GM06990 (cell line): Measurements from ENCODE around the gene CCNY.
"Not testable (repeated sequence)": the region's sequence is repeated elsewhere in the genome, so short reads cannot be mapped to it uniquely, and the experiment has no call there.

Experiments
- DNase-seq: peaks from one replicate; pipeline ENCODE4 v3.0.0-alpha.2; 2011; ENCODE audit not compliant: insufficient read length; ENCODE audit errors: extremely low read depth
- H3K27me3 ChIP-seq: replicated peaks from 2 replicates; pipeline ENCODE4 v1.6.0; 2011; ENCODE audit warnings: low read length; ENCODE audit not compliant: control insufficient read depth, insufficient read depth
- H3K36me3 ChIP-seq: 2 replicates; pipeline ENCODE4 v1.5.1; 2011; ENCODE audit warnings: low read length; ENCODE audit not compliant: control insufficient read depth, insufficient read depth
- H3K4me3 ChIP-seq: replicated peaks from 2 replicates; pipeline ENCODE4 v1.5.1; 2011; ENCODE audit warnings: low read depth, mild to moderate bottlenecking, control low read depth, low read length
- TF ChIP-seq, protein P1 (sequence below): IDR thresholded peaks from 2 replicates; pipeline ENCODE4 v1.5.1; 2011; ENCODE audit warnings: low read length, control low read depth, mild to moderate bottlenecking, inconsistent platforms; ENCODE audit not compliant: insufficient read depth, poor library complexity, severe bottlenecking

CCNY gene

DNA sequence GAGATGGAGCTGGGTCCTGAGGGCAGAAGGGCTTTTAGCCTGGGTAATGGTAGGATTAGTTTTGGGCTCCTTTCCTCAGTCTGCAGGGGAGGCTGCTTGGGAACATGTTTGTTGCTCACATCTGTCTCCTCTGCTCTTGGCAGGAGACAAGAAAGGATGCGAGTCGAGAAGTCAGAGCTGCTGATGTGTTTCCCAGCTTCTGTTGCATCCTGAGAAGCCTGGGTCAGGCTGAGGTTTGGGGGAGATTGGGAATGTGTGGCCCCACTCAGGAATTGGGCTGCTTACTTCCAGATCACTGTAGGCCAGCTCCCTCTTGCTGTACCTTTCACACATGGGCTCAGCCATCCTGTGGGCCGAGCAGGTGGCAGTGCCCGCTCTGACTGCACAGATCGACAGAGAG is 79.2 kb downstream of the CCNY start:
- Histone ChIP-seq H3K27me3 (no peaks in the 10 kb centered on the region), H3K36me3 (no peaks in the 10 kb centered on the region), H3K4me3 (no peak overlapping the region)
- no peak for DNase-seq
- TF ChIP-seq, protein P1, sequence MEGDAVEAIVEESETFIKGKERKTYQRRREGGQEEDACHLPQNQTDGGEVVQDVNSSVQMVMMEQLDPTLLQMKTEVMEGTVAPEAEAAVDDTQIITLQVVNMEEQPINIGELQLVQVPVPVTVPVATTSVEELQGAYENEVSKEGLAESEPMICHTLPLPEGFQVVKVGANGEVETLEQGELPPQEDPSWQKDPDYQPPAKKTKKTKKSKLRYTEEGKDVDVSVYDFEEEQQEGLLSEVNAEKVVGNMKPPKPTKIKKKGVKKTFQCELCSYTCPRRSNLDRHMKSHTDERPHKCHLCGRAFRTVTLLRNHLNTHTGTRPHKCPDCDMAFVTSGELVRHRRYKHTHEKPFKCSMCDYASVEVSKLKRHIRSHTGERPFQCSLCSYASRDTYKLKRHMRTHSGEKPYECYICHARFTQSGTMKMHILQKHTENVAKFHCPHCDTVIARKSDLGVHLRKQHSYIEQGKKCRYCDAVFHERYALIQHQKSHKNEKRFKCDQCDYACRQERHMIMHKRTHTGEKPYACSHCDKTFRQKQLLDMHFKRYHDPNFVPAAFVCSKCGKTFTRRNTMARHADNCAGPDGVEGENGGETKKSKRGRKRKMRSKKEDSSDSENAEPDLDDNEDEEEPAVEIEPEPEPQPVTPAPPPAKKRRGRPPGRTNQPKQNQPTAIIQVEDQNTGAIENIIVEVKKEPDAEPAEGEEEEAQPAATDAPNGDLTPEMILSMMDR: no peak

DNA sequence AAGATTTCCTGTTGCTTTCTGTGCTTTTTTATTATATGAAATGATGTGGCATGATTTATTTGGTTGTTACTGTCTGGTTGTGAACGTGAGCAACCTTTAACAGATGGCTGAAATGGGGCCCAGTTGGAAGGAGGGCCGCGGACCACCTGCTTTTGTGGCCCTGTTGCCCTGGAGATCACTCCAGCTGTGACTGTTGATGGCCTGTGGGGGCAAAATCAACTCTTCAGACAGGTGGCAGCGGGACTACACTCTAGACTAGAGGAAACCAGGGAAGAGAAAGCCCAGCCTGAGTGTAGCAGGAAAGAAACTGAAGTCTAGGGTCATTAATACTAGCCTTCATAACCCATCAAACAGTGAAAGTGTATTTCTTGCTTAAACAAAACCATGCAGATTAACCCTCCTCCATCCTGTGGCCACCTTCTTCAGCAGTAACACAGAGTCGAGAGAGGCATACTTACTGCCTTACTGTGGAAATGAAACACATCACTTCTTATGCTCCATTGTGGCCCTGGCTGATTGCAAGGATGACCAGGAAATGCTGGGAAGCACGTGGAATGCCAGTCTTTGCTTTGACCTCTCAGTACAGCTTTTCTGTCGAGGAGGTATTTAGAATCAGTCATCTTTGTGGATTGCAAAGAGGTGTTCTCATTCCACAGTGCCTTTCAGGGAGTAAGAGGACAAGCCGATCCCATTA is 80.5 kb downstream of the CCNY start:
- TF ChIP-seq, protein P1: no peak
- H3K36me3 ChIP-seq: no peaks in the 10 kb centered on the region
- no peak for DNase-seq
- no peak overlapping the region for H3K4me3 ChIP-seq
- H3K27me3 ChIP-seq: no peaks in the 10 kb centered on the region

DNA sequence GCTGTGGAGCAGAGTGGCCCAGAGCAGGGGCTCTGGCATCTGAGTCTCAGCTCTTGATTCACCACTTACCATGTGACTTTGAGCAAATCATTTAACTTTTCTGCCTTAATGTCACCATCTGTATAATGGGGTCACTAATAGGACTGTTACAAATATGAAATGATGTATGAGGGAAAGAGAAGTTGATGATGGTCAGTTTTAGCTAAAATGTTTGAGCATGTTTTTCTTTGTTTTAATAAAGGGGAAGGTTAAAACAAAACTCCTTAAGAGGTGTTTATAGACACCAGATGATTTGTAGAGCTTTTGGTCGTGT is 81.0 kb downstream of the CCNY start:
- no peak for DNase-seq
- Histone ChIP-seq H3K27me3 (no peaks in the 10 kb centered on the region), H3K36me3 (no peaks in the 10 kb centered on the region), H3K4me3 (no peak overlapping the region)
- TF ChIP-seq, protein P1: no peak

DNA sequence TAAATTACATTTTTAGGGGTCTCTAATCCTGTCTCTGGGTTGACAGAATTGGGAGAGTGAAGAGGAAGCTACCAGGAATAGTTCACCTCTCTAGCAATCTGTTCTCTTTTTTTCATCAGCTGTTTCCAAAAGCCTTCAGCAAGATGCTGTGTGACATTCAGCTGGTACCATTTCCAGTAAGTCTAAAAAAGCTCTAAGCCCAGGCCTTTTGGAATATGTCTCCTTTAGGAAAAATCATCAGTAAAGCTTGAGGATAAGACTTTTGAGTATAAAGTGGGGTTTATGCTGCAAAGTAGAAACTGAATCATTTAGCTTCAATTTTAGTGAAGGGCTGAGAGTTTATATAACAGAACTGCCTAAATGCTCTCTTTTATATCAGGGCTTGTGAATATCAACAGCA is 81.5 kb downstream of the CCNY start:
- DNase-seq: no peak
- TF ChIP-seq, protein P1: no peak
- Histone ChIP-seq H3K27me3 (no peaks in the 10 kb centered on the region), H3K4me3 (no peak overlapping the region), H3K36me3 (no peaks in the 10 kb centered on the region)

DNA sequence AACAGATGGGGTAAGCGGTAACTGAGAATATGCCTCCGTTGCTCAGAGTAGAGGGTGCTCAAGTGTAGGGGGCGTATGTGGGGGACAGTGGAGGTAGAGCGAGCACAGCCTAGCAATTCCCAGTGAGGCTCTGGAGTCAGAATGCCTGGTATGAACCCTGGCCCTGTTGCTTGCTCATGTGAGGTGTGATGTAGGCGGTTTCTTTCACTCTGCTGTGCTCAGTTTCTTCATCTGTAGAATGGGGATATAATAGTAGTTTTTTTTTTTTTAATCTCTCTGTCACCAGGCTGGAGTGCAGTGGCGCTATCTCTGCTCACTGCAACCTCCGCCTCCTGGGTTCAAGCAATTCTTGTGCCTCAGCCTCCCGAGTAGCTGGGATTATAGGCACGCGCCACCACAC is 82.3 kb downstream of the CCNY start:
- not testable (repeated sequence) for H3K4me3 ChIP-seq, DNase-seq, H3K36me3 ChIP-seq, H3K27me3 ChIP-seq

DNA sequence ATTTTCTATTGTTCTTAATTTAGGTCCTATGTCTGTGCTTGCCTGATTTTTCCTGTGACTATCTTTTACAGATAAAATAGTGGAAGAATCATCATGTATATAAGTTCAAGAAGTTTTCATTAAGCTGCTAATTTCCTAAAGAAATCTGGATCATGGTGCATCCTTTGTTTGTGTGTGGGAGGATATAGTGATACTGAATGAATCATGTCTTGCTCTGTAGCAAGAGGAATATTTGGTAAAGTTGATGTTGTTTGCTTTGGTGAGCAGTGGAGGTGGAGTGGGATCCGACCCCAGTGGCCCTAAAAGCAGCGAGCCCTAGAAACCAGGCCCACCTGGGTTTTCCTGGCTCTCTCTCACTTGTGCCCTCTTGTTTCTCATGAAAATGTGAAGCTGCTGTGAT is 83.7 kb downstream of the CCNY start:
- H3K27me3 ChIP-seq: no peaks in the 10 kb centered on the region
- no peak overlapping the region for H3K4me3 ChIP-seq
- TF ChIP-seq, protein P1: no peak
- no peaks in the 10 kb centered on the region for H3K36me3 ChIP-seq
- no peak for DNase-seq
